ENCODE data around the gene ZNF580.
A peak's percentile ranks its signal among the peaks of the same experiment; 100 is the strongest.

The ZNF580 gene

DNA sequence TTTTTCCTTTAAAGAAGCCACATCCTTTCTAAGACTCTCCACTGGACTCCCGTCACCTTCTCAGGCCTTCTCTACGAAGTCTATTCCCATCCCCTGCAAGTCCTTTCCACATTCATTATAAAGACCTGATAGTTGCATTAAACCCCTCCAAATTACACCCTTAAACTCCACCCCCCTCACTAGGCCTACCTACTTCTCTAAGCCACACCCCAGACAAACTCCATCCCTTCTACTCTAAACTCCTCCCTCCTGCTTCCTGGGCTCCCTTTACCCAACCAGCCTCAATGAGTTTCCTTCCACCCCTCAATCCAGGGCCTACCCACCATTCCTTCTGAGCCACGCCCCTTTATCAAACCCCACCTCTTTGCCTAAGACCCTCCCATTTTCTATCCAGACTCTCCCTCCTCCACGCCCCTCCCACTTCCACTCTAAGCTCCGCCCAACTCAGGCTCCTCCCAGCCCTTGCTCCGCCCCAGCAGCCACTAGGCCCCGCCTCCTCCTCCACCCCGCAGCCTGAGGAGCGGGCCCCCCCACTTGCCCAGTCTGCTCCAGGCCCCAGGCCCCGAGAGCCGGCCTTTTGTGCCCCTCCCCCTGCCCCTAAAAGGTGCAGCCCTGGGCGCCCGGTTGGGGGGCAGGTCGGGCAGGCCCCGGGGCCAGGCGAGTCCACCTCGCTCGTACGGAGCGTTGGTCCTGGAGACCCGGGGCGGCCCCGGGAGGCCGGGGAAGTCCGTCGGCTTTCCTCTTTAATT, 41.9 kb upstream of the ZNF580 start:
- no peak for TF ChIP-seq Cebpa-rat (IDR thresholded peaks at IDR 0.05)
- peak overlapping the region; percentile 65 for H3K4me2 ChIP-seq
- peaks cover 57% of the 10 kb centered on the region for H3K36me3 ChIP-seq
- H3K4me3 ChIP-seq = peak overlapping the region; percentile 72
- H3K9me3 ChIP-seq = peaks cover 14% of the 10 kb centered on the region; the same call in 1 of the 2 replicates
- no peaks in the 10 kb centered on the region for H4K20me1 ChIP-seq
- H3K4me1 ChIP-seq = peaks cover 23% of the 10 kb centered on the region
- peak overlapping the region; percentile 94 for H3K9ac ChIP-seq
- H3K27me3 ChIP-seq = no peaks in the 10 kb centered on the region
- peak overlapping the region; percentile 97 for H3K27ac ChIP-seq

DNA sequence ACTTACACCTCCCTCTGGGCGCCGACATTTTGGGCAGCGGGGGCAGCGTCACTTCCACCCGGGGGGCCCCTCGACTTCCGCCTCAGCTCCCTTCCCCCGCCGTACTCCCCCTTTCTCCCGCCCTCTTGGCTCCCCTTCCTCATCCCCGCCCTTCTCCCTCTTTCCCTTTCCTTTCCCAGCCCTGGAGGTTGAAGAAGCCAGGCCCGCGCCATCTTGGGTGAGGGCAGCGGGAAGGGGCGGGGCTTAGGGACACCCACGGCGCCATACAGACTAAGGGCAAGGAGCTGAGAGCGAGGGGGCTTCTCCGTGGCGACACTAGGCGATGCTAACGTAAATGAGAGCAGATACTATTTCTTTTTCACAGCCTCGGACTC, 41.3 kb upstream of the ZNF580 start, which contains the start of gene FIZ1:
Gene FIZ1, minus strand, starts transcription at position 50 of the 374 bp plus-strand sequence. CDS start 1,652 bp downstream, outside the sequence.
- Histone ChIP-seq H3K4me3 (peak within 1 kb of the TSS; percentile 72), H3K36me3 (peaks cover 53% of the 10 kb centered on the region), H3K4me1 (peaks cover 29% of the 10 kb centered on the region), H4K20me1 (no peaks in the 10 kb centered on the region), H3K9me3 (peaks cover 14% of the 10 kb centered on the region; the same call in 1 of the 2 replicates), H3K4me2 (peak within 1 kb of the TSS; percentile 90), H3K9ac (peak within 1 kb of the TSS; percentile 94), H3K27ac (peak within 1 kb of the TSS; percentile 97), H3K27me3 (no peaks in the 10 kb centered on the region)
- no peak for TF ChIP-seq Cebpa-rat (IDR thresholded peaks at IDR 0.05)

DNA sequence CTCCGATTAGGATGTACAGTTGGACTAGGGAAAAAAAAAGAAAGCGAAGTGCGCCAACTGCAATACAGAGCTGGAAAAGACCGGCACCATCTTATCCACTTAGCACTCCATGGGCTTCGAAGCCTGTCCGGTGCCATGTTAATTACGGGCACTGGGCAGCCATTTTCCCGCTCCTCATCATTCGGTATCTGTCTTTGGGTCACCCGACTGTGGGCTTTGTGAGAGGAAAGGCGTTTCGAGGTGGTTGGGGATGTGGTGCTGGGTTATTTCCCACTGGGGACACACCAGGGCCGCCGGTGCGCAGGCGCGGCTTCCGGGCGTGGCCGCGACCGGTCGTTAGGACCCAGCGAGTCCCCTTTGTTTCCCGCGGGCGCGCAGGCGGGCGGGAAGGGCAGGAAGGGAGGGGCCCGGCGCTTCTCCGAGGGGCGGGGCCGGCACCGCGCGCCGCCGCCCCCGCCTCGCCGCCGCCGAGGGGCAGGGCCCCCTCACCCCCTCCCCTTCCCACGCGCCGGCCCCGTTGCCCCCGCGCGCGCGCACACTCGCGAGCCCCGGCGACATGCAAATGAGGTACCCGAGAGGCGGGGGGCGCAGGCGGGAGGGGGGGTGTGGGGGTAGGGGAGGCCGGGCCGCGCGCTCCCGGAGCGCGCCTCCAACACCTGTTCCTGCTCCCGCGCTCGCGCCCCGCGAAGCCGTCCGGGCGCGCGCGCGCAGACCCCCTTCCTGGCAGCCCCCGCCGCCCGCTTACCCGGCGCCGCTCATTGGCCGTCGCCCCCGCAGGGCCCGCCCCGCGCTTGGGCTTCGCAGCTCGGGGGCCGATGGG, 40.8 kb upstream of the ZNF580 start, which contains the start of gene ZNF524:
Gene ZNF524, plus strand, starts transcription at position 447 of the 820 bp plus-strand sequence. CDS start 1,825 bp downstream, outside the sequence.
- Histone ChIP-seq H3K27ac (peak within 1 kb of the TSS; percentile 97), H3K27me3 (no peaks in the 10 kb centered on the region), H3K4me1 (peaks cover 32% of the 10 kb centered on the region), H3K36me3 (peaks cover 47% of the 10 kb centered on the region), H3K9me3 (peaks cover 13% of the 10 kb centered on the region; the same call in 1 of the 2 replicates), H3K9ac (peak within 1 kb of the TSS; percentile 94), H4K20me1 (no peaks in the 10 kb centered on the region), H3K4me3 (peak within 1 kb of the TSS; percentile 72), H3K4me2 (peak within 1 kb of the TSS; percentile 90)
- TF ChIP-seq Cebpa-rat (IDR thresholded peaks at IDR 0.05) = no peak

DNA sequence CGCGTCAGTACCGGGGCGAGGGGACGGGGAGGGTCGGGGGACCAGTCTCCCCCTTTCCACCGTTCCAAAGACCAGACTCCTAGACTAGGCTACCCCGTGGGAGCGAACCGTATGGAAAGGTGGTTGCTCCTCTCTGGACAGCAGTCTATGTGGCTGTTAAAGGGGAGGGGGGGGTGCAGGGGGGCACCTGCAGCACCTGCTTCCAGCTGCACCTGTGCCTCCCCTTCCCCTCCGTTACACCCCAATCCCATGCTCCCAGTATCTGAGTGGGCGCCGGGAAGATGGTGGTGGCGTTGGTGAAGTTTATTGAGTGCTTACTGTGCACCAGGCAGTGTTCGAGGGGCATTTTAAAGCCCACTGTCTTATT, 40.2 kb upstream of the ZNF580 start:
- peaks cover 41% of the 10 kb centered on the region for H3K36me3 ChIP-seq
- H3K4me2 ChIP-seq = peak overlapping the region; percentile 90
- peak overlapping the region; percentile 97 for H3K27ac ChIP-seq
- peaks cover 7% of the 10 kb centered on the region; the same call in 1 of the 2 replicates for H3K9me3 ChIP-seq
- H3K9ac ChIP-seq = peak overlapping the region; percentile 94
- H3K27me3 ChIP-seq = no peaks in the 10 kb centered on the region
- H3K4me3 ChIP-seq = peak overlapping the region; percentile 72
- peaks cover 32% of the 10 kb centered on the region for H3K4me1 ChIP-seq
- TF ChIP-seq Cebpa-rat (IDR thresholded peaks at IDR 0.05) = no peak
- H4K20me1 ChIP-seq = no peaks in the 10 kb centered on the region

DNA sequence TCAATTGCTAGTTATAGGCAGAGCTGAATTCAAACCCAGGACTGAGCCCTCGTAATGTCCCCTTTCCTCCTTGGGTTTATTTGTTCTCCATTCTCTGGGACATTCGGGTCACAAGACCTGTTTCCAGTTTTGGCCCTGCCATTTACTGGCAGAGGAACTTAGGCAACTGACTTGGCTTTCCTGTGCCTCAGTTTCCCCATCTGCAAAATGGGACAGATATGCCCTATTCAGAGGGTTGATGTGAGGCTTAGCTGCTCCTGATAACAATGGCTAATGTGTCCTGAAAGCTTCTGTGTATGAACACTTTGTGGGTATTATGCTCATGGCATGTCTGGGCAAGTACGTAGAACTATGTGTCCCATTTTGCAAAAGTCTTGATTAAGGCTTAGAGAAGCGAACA, 39.7 kb upstream of the ZNF580 start:
- H3K9me3 ChIP-seq = peaks cover 4% of the 10 kb centered on the region; the same call in 1 of the 2 replicates
- H3K36me3 ChIP-seq = peaks cover 37% of the 10 kb centered on the region
- H4K20me1 ChIP-seq = no peaks in the 10 kb centered on the region
- peak overlapping the region; percentile 90 for H3K4me2 ChIP-seq
- peak overlapping the region; percentile 94 for H3K9ac ChIP-seq
- TF ChIP-seq Cebpa-rat (IDR thresholded peaks at IDR 0.05) = no peak
- no peaks in the 10 kb centered on the region for H3K27me3 ChIP-seq
- peaks cover 32% of the 10 kb centered on the region for H3K4me1 ChIP-seq
- peak overlapping the region; percentile 97 for H3K27ac ChIP-seq
- H3K4me3 ChIP-seq = peak overlapping the region; percentile 72

DNA sequence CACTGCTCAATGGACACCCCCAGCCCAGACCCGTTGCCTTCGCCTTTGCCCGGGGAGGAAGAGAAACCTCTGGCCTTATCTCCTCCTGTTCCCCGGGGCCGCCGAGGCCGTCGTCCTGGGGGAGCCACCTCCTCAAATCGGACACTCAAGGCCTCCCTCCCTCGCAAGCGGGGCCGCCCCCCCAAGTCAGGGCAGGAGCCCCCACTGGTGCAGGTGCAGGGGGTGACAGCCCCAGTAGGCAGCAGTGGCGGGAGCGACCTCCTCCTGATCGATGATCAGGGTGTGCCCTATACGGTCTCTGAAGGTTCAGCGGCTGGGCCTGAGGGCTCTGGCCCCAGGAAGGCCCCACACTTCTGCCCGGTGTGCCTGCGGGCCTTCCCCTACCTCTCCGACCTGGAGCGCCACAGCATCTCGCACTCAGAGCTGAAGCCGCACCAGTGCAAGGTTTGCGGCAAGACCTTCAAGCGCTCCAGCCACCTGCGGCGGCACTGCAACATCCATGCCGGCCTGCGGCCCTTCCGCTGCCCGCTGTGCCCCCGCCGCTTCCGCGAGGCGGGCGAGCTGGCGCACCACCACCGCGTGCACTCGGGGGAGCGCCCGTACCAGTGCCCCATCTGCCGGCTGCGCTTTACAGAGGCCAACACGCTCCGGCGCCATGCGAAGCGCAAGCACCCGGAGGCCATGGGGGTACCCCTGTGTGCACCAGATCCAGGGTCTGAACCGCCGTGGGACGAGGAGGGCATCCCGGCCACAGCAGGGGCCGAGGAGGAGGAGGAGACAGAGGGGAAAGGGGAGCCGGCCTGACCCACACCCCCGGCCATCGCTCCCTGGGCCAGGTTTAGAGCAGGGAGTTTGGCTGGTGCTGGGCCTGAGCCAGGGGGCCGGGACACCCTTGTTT, 38.4 kb upstream of the ZNF580 start:
- Histone ChIP-seq H3K4me1 (peaks cover 43% of the 10 kb centered on the region), H3K27me3 (no peaks in the 10 kb centered on the region), H3K9me3 (no peaks in the 10 kb centered on the region), H4K20me1 (peaks cover 5% of the 10 kb centered on the region; the same call in 1 of the 2 replicates), H3K9ac (0 out of 2 replicates have a peak overlapping the region, but pooled peaks have one; percentile 5), H3K27ac (peak overlapping the region; percentile 97; the same call in 1 of the 2 replicates), H3K4me2 (no peak overlapping the region), H3K36me3 (peaks cover 32% of the 10 kb centered on the region), H3K4me3 (no peak overlapping the region)
- TF ChIP-seq Cebpa-rat (IDR thresholded peaks at IDR 0.05) = no peak

DNA sequence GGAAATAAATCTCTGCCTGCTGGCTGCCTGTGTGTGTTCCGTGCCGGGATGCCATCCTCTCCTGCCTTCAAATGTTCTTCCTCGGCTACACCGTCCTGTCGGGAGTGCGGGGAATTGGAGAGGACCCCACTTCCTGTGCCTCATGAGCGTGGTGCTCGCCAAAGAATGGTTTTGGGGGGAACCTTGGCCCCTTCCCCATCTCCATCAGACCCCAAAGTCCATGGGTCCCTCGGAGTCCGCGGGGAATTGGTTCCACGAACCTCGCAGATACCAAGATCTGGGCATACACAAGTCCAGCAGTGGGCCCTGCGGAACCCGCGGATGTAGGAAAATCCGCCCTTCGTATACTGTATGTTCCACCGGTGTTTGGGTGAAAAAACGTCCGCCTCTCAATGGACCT, 37.7 kb upstream of the ZNF580 start:
- Histone ChIP-seq H3K4me1 (peaks cover 45% of the 10 kb centered on the region), H3K9ac (no peak overlapping the region), H4K20me1 (peaks cover 12% of the 10 kb centered on the region; the same call in 1 of the 2 replicates), H3K9me3 (no peaks in the 10 kb centered on the region), H3K36me3 (peaks cover 31% of the 10 kb centered on the region; the same call in 1 of the 2 replicates), H3K27ac (no peak overlapping the region), H3K27me3 (no peaks in the 10 kb centered on the region), H3K4me2 (no peak overlapping the region), H3K4me3 (no peak overlapping the region)
- no peak for TF ChIP-seq Cebpa-rat (IDR thresholded peaks at IDR 0.05)

DNA sequence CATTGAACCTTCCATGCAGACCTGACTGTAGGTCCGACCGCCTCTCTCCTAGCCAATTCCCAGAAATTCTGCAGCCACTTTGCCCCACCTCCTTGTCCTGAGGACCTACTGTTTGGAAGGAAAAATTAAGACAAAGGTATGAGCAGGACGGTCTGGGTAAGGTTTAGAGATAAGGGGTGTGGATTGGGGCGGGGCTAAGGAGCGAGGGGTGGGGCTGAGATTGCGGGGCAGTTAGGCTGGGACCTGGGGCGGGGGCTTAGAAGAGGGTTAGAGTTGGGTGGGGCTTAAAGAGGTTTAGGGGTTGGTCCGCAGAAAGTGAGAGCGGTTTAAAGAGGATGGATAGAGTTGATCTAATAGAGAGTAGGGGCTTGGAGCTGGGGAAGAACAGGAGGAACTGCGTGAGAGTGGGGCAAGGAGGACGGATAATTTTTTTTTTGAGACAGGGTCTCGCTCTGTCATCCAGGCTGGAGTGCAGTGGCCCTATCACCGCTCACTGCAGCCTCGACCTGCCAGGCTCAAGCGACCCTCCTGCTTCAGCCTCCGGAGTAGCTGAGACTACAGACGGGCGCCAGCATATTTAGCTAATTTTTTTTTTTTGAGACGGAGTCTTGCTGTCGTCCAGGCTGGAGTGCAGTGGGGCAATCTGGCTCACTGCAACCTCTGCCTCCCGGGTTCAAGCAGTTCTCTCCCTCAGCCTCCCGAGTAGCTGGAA, 37.1 kb upstream of the ZNF580 start:
- peak overlapping the region; percentile 75; the same call in 1 of the 2 replicates for H3K9ac ChIP-seq
- H3K4me2 ChIP-seq = peak overlapping the region; percentile 95
- TF ChIP-seq Cebpa-rat (IDR thresholded peaks at IDR 0.05) = no peak
- H3K27me3 ChIP-seq = no peaks in the 10 kb centered on the region
- peaks cover 18% of the 10 kb centered on the region; the same call in 1 of the 2 replicates for H4K20me1 ChIP-seq
- H3K9me3 ChIP-seq = no peaks in the 10 kb centered on the region
- peaks cover 38% of the 10 kb centered on the region for H3K4me1 ChIP-seq
- peak overlapping the region; percentile 85 for H3K4me3 ChIP-seq
- H3K36me3 ChIP-seq = peaks cover 35% of the 10 kb centered on the region
- peak overlapping the region; percentile 95 for H3K27ac ChIP-seq
